PC-3 (cell line): ENCODE results near the gene STX4.

Experiments
- CTCF ChIP-seq: fragments of 300-600 bp; sonication (generic); conservative IDR thresholded peaks from 2 replicates; pipeline ENCODE4 v1.5.1; 2017; ENCODE audit warnings: antibody characterized with exemption, low read depth, mild to moderate bottlenecking, low read length
- EZH2 ChIP-seq: fragments of 300-600 bp; sonication (generic); IDR thresholded peaks from one replicate; pipeline ENCODE4 v1.6.1; 2017; ENCODE audit warnings: antibody characterized with exemption, mild to moderate bottlenecking, low read length; ENCODE audit not compliant: unreplicated experiment
- EZH2phosphoT487 ChIP-seq: fragments of 300-600 bp; sonication (generic); IDR thresholded peaks from 2 replicates; pipeline ENCODE4 v1.6.1; 2018; ENCODE audit warnings: mild to moderate bottlenecking, antibody characterized with exemption, low read length, borderline replicate concordance

- TF ChIP-seq CTCF (no peak), EZH2 (no peak), EZH2phosphoT487 (no peak)
These were observed 30.5 kb upstream of the STX4 start for GRCh38 chr16:31002862-31003341.
